NB4 (cell line): Measurements from ENCODE around the gene MEGF11.

ENCODE experiments used
- DNase-seq: peaks from one replicate; pipeline ENCODE4 v3.0.0; 2010; ENCODE audit warnings: low read depth
- H3K4me3 ChIP-seq: one replicate; pipeline ENCODE4 v1.5.1; 2011; ENCODE audit warnings: mild to moderate bottlenecking, low read depth, low read length, moderate library complexity
- MYC ChIP-seq: IDR thresholded peaks from 2 replicates; pipeline ENCODE4 v1.6.1; 2011; ENCODE audit warnings: low read depth, low read length
- POLR2A ChIP-seq: IDR thresholded peaks from 2 replicates; pipeline ENCODE4 v1.6.1; 2011; ENCODE audit warnings: mild to moderate bottlenecking; ENCODE audit not compliant: insufficient read length; ENCODE audit errors: extremely low read depth
- TF ChIP-seq, protein P1 (sequence below): IDR thresholded peaks from 2 replicates; pipeline ENCODE4 v1.6.1; 2011; ENCODE audit warnings: low read depth, low read length
- TF ChIP-seq, protein P2 (sequence below): IDR thresholded peaks from one replicate; pipeline ENCODE4 v1.5.1; 2012; ENCODE audit warnings: low read depth, low read length

The MEGF11 gene

DNA sequence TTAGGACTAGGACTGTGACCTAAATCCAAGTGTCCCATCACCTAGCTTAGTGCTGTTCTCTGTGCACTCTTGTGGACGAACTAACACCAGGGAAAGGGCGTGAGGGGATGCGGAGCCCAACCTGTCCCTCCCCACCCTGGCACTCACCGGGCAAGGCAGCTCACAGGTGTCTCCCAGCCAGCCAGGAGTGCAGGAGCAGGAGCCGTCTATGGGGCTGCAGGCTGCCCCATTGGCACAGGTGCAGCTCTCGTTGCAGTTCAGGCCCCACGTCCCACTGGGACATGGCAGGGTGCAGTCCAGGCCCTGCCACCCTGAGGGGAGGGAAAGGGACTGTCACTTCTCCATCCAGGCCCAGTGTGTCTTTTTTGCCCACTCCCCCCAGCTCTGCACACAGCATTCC is 324.0 kb downstream of the MEGF11 start:
- no peak for DNase-seq
- TF ChIP-seq, protein P1, sequence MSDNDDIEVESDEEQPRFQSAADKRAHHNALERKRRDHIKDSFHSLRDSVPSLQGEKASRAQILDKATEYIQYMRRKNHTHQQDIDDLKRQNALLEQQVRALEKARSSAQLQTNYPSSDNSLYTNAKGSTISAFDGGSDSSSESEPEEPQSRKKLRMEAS = no peak
- TF ChIP-seq POLR2A (no peak), MYC (no peak)
- TF ChIP-seq, protein P2, sequence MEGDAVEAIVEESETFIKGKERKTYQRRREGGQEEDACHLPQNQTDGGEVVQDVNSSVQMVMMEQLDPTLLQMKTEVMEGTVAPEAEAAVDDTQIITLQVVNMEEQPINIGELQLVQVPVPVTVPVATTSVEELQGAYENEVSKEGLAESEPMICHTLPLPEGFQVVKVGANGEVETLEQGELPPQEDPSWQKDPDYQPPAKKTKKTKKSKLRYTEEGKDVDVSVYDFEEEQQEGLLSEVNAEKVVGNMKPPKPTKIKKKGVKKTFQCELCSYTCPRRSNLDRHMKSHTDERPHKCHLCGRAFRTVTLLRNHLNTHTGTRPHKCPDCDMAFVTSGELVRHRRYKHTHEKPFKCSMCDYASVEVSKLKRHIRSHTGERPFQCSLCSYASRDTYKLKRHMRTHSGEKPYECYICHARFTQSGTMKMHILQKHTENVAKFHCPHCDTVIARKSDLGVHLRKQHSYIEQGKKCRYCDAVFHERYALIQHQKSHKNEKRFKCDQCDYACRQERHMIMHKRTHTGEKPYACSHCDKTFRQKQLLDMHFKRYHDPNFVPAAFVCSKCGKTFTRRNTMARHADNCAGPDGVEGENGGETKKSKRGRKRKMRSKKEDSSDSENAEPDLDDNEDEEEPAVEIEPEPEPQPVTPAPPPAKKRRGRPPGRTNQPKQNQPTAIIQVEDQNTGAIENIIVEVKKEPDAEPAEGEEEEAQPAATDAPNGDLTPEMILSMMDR = no peak
- H3K4me3 ChIP-seq = no peak overlapping the region

DNA sequence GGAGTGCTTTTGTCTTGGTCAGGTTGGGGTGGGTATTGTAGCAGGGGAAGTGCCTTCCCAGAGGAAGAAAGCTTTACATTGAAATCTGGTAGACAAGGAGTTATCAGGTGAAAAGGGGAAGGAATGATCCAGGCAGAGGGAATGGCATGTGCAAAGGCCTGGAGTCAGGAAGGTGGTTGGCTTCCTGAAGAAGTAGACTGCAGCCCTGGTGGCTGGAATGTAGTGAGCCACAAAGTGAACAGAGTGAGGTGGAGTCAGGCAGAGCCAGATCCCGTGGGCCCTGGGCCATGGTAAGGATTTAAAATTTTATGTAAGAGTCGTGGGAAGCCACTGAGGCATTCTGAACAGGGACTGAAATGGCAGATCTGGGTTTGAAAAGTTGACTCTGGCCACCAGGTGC is 326.0 kb downstream of the MEGF11 start:
- H3K4me3 ChIP-seq = no peak overlapping the region
- TF ChIP-seq, protein P1 = no peak
- TF ChIP-seq MYC (no peak), POLR2A (no peak)
- TF ChIP-seq, protein P2 = no peak
- DNase-seq = no peak

- TF ChIP-seq, protein P2 = no peak
- TF ChIP-seq, protein P1 = no peak
- TF ChIP-seq POLR2A = no peak
- TF ChIP-seq MYC = no peak
- DNase-seq = no peak
- H3K4me3 ChIP-seq = no peak overlapping the region
These were observed 326.7 kb downstream of the MEGF11 start for GRCh38 chr15:65926899-65927298.

DNA sequence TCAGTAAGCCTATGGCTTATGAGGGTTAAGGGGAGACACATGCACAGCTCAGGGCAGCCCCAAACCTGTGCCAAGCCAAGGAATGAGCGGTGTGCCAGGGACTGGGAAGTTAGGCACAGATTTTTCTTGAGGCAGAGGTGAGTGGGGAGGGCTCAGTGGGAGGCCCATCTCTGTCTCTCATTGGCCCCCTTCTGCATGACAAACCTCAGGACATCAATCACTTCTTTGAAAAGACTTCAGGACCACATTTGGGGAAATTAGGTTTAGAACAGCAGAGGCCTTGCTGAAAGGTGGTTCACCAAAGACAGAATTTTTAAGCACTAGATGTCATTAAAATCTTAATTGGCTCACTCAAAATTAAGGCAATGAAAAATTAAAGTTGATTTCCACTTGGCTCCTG is 327.1 kb downstream of the MEGF11 start:
- no peak for DNase-seq
- no peak overlapping the region for H3K4me3 ChIP-seq
- TF ChIP-seq, protein P1 = no peak
- no peak for TF ChIP-seq POLR2A
- TF ChIP-seq MYC = no peak
- TF ChIP-seq, protein P2 = no peak

DNA sequence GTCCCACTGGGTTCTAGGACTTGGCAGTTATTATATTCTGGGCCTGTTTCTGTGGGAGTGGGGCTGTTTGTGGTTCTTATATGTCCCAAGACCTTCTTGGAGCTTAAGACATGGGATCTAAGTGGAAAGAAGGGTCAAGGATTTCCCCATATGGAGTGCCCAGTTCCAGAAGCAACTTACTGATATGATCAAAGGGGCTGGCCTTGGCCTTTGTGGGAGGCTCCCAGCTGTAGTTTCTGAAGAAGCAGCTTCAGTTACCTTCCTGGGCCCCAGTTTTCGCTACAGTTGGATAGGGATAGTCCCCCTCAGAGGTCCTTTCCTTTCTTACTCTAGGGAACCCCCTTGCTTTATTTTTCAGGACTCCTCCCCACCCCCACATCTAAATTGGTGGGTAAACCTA is 328.2 kb downstream of the MEGF11 start:
- DNase-seq = no peak
- no peak overlapping the region for H3K4me3 ChIP-seq
- TF ChIP-seq POLR2A (no peak), MYC (no peak)
- TF ChIP-seq, protein P1 = no peak
- TF ChIP-seq, protein P2 = no peak

DNA sequence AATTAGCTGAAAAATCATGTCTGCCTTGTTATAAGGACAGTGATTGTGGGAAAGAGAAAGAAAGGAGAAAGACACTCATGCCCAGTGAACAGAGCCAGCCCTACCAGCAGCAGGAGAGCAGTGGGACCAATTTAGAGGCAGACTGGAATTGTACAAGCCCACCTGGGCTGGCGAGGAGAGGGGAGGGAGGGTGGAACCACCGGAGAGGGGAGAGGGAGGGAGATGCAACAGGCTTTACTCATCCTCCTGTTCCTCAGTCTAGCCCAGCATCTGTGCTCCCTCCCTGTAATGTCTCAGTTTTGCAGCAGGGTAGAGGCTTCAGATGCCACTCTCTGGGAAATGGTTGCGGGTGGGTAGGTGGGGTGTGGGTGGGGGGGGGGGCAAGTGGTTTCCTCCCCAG is 329.5 kb downstream of the MEGF11 start:
- TF ChIP-seq, protein P2 = no peak
- TF ChIP-seq MYC = no peak
- TF ChIP-seq, protein P1 = no peak
- no peak for TF ChIP-seq POLR2A
- no peak for DNase-seq

More for the DNA sequence above, 329.5 kb downstream of the MEGF11 start:
- no peak overlapping the region for H3K4me3 ChIP-seq
